Measurements from ENCODE around the gene NCKAP5. TPM values are rescaled to one million over a fixed set of nuclear protein-coding genes. Genes with fewer than 3 reads are reported as not detected.
A peak's percentile ranks its signal among the peaks of the same experiment; 100 is the strongest.
"Not testable (repeated sequence)": the region's sequence is repeated elsewhere in the genome, so short reads cannot be mapped to it uniquely, and the experiment has no call there.

NCKAP5 gene
- total RNA-seq, 1 donor from 2014 or later, result 18.4 TPM

GRCh38 chr2:132701810-132702209, 866.5 kb downstream of the NCKAP5 start:
- DNase-seq, result no peak

GRCh38 chr2:132699802-132700201, 868.5 kb downstream of the NCKAP5 start:
- DNase-seq, result not testable (repeated sequence)

- DNase-seq, result not testable (repeated sequence)
Measured at GRCh38 chr2:132698347-132698746, 869.9 kb downstream of the NCKAP5 start.

GRCh38 chr2:132697556-132698205, 870.6 kb downstream of the NCKAP5 start:
- DNase-seq, result peak; percentile 19

GRCh38 chr2:132692816-132693215, 875.4 kb downstream of the NCKAP5 start:
- no peak for DNase-seq

GRCh38 chr2:132691556-132691955, 876.7 kb downstream of the NCKAP5 start:
- no peak for DNase-seq

- no peak for DNase-seq
Measured at GRCh38 chr2:132690664-132691303, 877.5 kb downstream of the NCKAP5 start.

- DNase-seq, result no peak
Measured at GRCh38 chr2:132681766-132682165, 886.5 kb downstream of the NCKAP5 start.

GRCh38 chr2:132680544-132680943, 887.7 kb downstream of the NCKAP5 start:
- no peak for DNase-seq

GRCh38 chr2:132678483-132678882, 889.8 kb downstream of the NCKAP5 start:
- DNase-seq, result no peak

GRCh38 chr2:132677661-132678060, 890.6 kb downstream of the NCKAP5 start:
- DNase-seq, result no peak

GRCh38 chr2:132676999-132677398, 891.3 kb downstream of the NCKAP5 start:
- no peak for DNase-seq

GRCh38 chr2:132671151-132671835, 897.0 kb downstream of the NCKAP5 start:
- no peak for DNase-seq

- DNase-seq, result peak; percentile 24
Measured at GRCh38 chr2:132670496-132671150, 897.6 kb downstream of the NCKAP5 start.

- peak; percentile 42 for DNase-seq
Measured at GRCh38 chr2:132669908-132670495, 898.3 kb downstream of the NCKAP5 start, which contains the start of gene LYPD1. LYPD1 (minus strand) TSS chr2:132670205; CDS start chr2:132669932, 273 bp downstream.

- DNase-seq, result peak; percentile 41
Measured at GRCh38 chr2:132668987-132669907, 899.0 kb downstream of the NCKAP5 start.

- DNase-seq, result peak; percentile 35
Measured at GRCh38 chr2:132668189-132668823, 900.0 kb downstream of the NCKAP5 start.

GRCh38 chr2:132667706-132668105, 900.6 kb downstream of the NCKAP5 start:
- DNase-seq, result no peak

GRCh38 chr2:132665401-132666140, 902.7 kb downstream of the NCKAP5 start:
- DNase-seq, result no peak

GRCh38 chr2:132664096-132664495, 904.2 kb downstream of the NCKAP5 start:
- no peak for DNase-seq

All from tongue (tissue), 2 donors.